SK-N-SH treated with all-trans-retinoic acid at 6 μM for 48 hours (cell line): ENCODE measurements around the gene SLC17A9.

ENCODE experiments used
- ATAC-seq: fragments of 200-7000 bp; cut with Tn5 transposase; 3 replicates; pipeline ENCODE4 v1.9.1; 2020; ENCODE audit warnings: mild to moderate bottlenecking, moderate library complexity
- ARNTL ChIP-seq: fragments of 450-650 bp; formaldehyde crosslinking; IDR thresholded peaks from 2 replicates; pipeline ENCODE4 v1.5.0; 2020; ENCODE audit warnings: low read depth, mild to moderate bottlenecking, moderate library complexity, borderline replicate concordance
- BACH2 ChIP-seq: fragments of 250-450 bp; sonication (Bioruptor Pico); IDR thresholded peaks from 2 replicates; pipeline ENCODE4 v1.9.0; 2021; ENCODE audit warnings: mild to moderate bottlenecking, borderline replicate concordance
- CREB5 ChIP-seq: fragments of 250-450 bp; sonication (Bioruptor Pico); IDR thresholded peaks from 2 replicates; pipeline ENCODE4 v1.5.1; 2020; ENCODE audit warnings: low read depth, mild to moderate bottlenecking, moderate library complexity
- CSDC2 ChIP-seq: fragments of 250-450 bp; sonication (Bioruptor Pico); IDR thresholded peaks from 2 replicates; pipeline ENCODE4 v1.5.0; 2020; ENCODE audit warnings: mild to moderate bottlenecking, moderate library complexity
- ESRRG ChIP-seq: fragments of 250-450 bp; sonication (Bioruptor Pico); IDR thresholded peaks from 2 replicates; pipeline ENCODE4 v1.6.1; 2021; ENCODE audit warnings: mild to moderate bottlenecking
- GLIS3 ChIP-seq: fragments of 250-450 bp; sonication (Bioruptor Pico); IDR thresholded peaks from 2 replicates; pipeline ENCODE4 v1.5.0; 2020; ENCODE audit warnings: mild to moderate bottlenecking, moderate library complexity
- ISL1 ChIP-seq: fragments of 250-450 bp; sonication (Bioruptor Pico); IDR thresholded peaks from 2 replicates; pipeline ENCODE4 v2.1.2; 2022; ENCODE audit warnings: mild to moderate bottlenecking, moderate library complexity
- OSR1 ChIP-seq: fragments of 250-450 bp; sonication (Bioruptor Pico); IDR thresholded peaks from 2 replicates; pipeline ENCODE4 v1.8.0; 2022; ENCODE audit warnings: moderate library complexity, mild to moderate bottlenecking, inconsistent platforms
- PATZ1 ChIP-seq: fragments of 250-450 bp; sonication (Bioruptor Pico); IDR thresholded peaks from 2 replicates; pipeline ENCODE4 v1.8.0; 2020; ENCODE audit warnings: mild to moderate bottlenecking, moderate library complexity, borderline replicate concordance
- POU6F1 ChIP-seq: fragments of 250-450 bp; sonication (Bioruptor Pico); IDR thresholded peaks from 2 replicates; pipeline ENCODE4 v1.8.0; 2021; ENCODE audit warnings: low read depth, mild to moderate bottlenecking, moderate library complexity, borderline replicate concordance
- PPARA ChIP-seq: fragments of 250-450 bp; sonication (Bioruptor Pico); IDR thresholded peaks from 2 replicates; pipeline ENCODE4 v1.5.0; 2020; ENCODE audit warnings: mild to moderate bottlenecking, borderline replicate concordance
- RARB ChIP-seq: fragments of 250-450 bp; sonication (Bioruptor Pico); IDR thresholded peaks from 2 replicates; pipeline ENCODE4 v1.8.0; 2021; ENCODE audit warnings: mild to moderate bottlenecking, moderate library complexity
- SNAI2 ChIP-seq: fragments of 250-450 bp; sonication (Bioruptor Pico); IDR thresholded peaks from 2 replicates; pipeline ENCODE4 v1.5.0; 2020; ENCODE audit warnings: mild to moderate bottlenecking, moderate library complexity
- TCF4 ChIP-seq: fragments of 250-450 bp; sonication (Bioruptor Pico); IDR thresholded peaks from 2 replicates; pipeline ENCODE4 v1.8.0; 2021; ENCODE audit warnings: mild to moderate bottlenecking, moderate library complexity, borderline replicate concordance
- TOX ChIP-seq: fragments of 250-450 bp; sonication (Bioruptor Pico); IDR thresholded peaks from 2 replicates; pipeline ENCODE4 v1.8.0; 2021; ENCODE audit warnings: mild to moderate bottlenecking, moderate library complexity, borderline replicate concordance
- TSHZ2 ChIP-seq: fragments of 250-450 bp; sonication (Bioruptor Pico); IDR thresholded peaks from 2 replicates; pipeline ENCODE4 v1.5.0; 2020; ENCODE audit warnings: mild to moderate bottlenecking, moderate library complexity
- ZFP3 ChIP-seq: fragments of 250-450 bp; sonication (Bioruptor Pico); IDR thresholded peaks from 2 replicates; pipeline ENCODE4 v1.5.0; 2020; ENCODE audit warnings: mild to moderate bottlenecking, moderate library complexity
- ZFP30 ChIP-seq: fragments of 450-650 bp; formaldehyde crosslinking; IDR thresholded peaks from 2 replicates; pipeline ENCODE4 v1.5.0; 2022; ENCODE audit warnings: mild to moderate bottlenecking, moderate library complexity
- ZNF565 ChIP-seq: fragments of 450-650 bp; formaldehyde crosslinking; conservative IDR thresholded peaks from 2 replicates; pipeline ENCODE4 v1.5.0; 2020; ENCODE audit warnings: low read depth, mild to moderate bottlenecking, moderate library complexity
- ZNF70 ChIP-seq: fragments of 450-650 bp; formaldehyde crosslinking; IDR thresholded peaks from 2 replicates; pipeline ENCODE4 v1.5.0; 2020; ENCODE audit warnings: mild to moderate bottlenecking, moderate library complexity

The SLC17A9 gene

GRCh38 chr20:62976886-62977285, 24.4 kb downstream of the SLC17A9 start:
- no peak for TF ChIP-seq ZFP3 (CRISPR knock-in tag)
- ATAC-seq: no peak

GRCh38 chr20:62977613-62978560, 25.4 kb downstream of the SLC17A9 start:
- no peak for ATAC-seq
- no peak for TF ChIP-seq ZNF565
- TF ChIP-seq TOX: no peak
- no peak for TF ChIP-seq OSR1
- TF ChIP-seq ZFP30 (CRISPR knock-in tag): no peak
- no peak for TF ChIP-seq CSDC2 (CRISPR knock-in tag)
- TF ChIP-seq GLIS3 (CRISPR knock-in tag): no peak

GRCh38 chr20:62978561-62978943, 26.0 kb downstream of the SLC17A9 start:
- TF ChIP-seq GLIS3 (CRISPR knock-in tag) (no peak), PATZ1 (CRISPR knock-in tag) (no peak), ZNF565 (no peak), BACH2 (no peak), POU6F1 (no peak), ISL1 (CRISPR knock-in tag) (no peak), ARNTL (no peak), ZNF70 (CRISPR knock-in tag) (no peak), TSHZ2 (CRISPR knock-in tag) (no peak), PPARA (no peak), CREB5 (no peak), SNAI2 (no peak), OSR1 (no peak)
- no peak for ATAC-seq

- no peak for ATAC-seq
- no peak for TF ChIP-seq ZNF565
- no peak for TF ChIP-seq ZNF70 (CRISPR knock-in tag)
- TF ChIP-seq ZFP3 (CRISPR knock-in tag): no peak
- TF ChIP-seq TSHZ2 (CRISPR knock-in tag): no peak
- TF ChIP-seq ISL1 (CRISPR knock-in tag): no peak
- TF ChIP-seq RARB (CRISPR knock-in tag): no peak
- TF ChIP-seq GLIS3 (CRISPR knock-in tag): no peak
- TF ChIP-seq ESRRG (CRISPR knock-in tag): no peak
- no peak for TF ChIP-seq TOX
- TF ChIP-seq PPARA: no peak
- no peak for TF ChIP-seq TCF4
Measured at GRCh38 chr20:62979310-62979709, 26.8 kb downstream of the SLC17A9 start.
